Tibial nerve (tissue), 4 donors: Measurements from ENCODE around the gene ATAD3B.

Source experiments
- CTCF ChIP-seq, 5 experiments: fragments of 200-600 bp in 3 of 5; fragments of 450-650 bp in 2 of 5; sonication (generic) in 3 of 5; IDR thresholded peaks; one replicate each; pipeline ENCODE4 v1.5.1; 2016 to 2019; ENCODE audit warnings: antibody characterized with exemption in 5 of 5, mild to moderate bottlenecking in 3 of 5, moderate library complexity in 2 of 5
- EP300 ChIP-seq, 2 donors: sonication (generic); formaldehyde crosslinking; IDR thresholded peaks; one replicate each; pipeline ENCODE4 v1.6.1; 2017; ENCODE audit warnings: antibody characterized with exemption in 2 of 2, mild to moderate bottlenecking in 1 of 2
- POLR2A ChIP-seq, 2 donors: fragments of 450-650 bp; IDR thresholded peaks; one replicate each; pipeline ENCODE4 v1.6.1; 2017; ENCODE audit warnings: antibody characterized with exemption in 2 of 2, mild to moderate bottlenecking in 2 of 2, moderate library complexity in 2 of 2

GRCh38 chr1:1491601-1492000, 20.0 kb downstream of the ATAD3B start:
- no peak for TF ChIP-seq CTCF (IDR thresholded peaks at IDR 0.05)
- TF ChIP-seq POLR2A (IDR thresholded peaks at IDR 0.05), result no peak
- no peak for TF ChIP-seq EP300 (IDR thresholded peaks at IDR 0.05)
